A204.1 (cell line): ENCODE data around the gene FER.
"Not testable (repeated sequence)": the region's sequence is repeated elsewhere in the genome, so short reads cannot be mapped to it uniquely, and the experiment has no call there.

Experiments
- FAIRE-seq: peaks from 2 replicates; lab custom pipeline; 2012; peaks lifted over from hg19 to GRCh38; lab: Jason Lieb, UNC

Gene FER

DNA sequence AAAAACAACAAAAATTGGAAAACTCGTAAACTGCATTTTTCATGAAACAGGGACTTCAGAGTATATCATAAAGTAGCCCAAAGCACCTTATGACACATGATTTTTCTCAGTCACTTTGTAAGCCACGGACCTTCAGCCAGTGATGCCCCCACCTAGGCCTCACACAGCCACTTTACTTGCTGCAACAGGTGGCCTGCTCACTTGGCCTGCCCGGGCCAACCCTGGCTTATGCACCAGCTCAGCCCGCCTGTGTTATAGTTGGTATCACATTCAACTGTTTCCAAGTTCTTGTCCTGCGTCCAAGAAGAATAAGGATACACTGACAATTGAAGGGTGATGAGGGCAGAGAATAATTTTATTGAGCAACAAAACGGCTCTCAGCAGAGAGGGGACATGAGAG lies 219.2 kb downstream of the FER start:
- no peak for FAIRE-seq

DNA sequence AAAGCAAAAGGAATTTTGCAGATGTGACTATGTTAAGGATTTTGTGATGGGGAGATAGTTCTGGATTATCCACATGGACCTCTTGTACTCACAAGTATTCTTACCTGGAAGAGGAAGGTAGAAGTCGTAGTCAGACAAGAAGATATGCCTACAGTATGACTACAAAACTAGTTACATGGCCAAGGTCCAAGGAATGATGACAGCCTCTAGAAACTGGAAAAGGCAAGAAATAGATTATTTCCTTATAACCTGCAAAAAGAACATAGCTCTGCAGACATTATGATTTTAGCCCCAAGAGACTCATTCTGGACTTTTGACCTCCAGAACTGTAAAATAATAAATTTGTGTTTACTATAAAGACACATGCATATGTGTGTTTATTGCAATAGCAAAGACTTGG lies 226.9 kb downstream of the FER start:
- no peak for FAIRE-seq

DNA sequence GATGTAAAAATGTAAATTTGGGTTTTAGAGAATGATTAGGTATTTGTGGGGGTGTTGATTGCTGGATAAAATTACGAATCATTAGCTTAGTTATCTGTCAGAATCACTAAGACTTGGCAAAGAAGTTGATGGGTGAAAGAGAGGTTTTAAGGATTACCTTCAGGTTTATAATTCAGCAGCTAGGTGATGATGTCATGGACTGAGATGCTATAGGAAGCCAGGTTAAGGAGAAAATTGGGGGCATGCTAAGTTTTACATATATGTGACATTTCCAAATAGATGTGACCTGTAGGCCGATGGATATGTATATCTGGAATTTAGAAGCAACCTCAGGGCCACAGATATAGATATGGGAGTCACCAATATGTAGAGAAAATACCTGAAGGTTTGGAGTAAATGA lies 228.0 kb downstream of the FER start:
- no peak for FAIRE-seq

DNA sequence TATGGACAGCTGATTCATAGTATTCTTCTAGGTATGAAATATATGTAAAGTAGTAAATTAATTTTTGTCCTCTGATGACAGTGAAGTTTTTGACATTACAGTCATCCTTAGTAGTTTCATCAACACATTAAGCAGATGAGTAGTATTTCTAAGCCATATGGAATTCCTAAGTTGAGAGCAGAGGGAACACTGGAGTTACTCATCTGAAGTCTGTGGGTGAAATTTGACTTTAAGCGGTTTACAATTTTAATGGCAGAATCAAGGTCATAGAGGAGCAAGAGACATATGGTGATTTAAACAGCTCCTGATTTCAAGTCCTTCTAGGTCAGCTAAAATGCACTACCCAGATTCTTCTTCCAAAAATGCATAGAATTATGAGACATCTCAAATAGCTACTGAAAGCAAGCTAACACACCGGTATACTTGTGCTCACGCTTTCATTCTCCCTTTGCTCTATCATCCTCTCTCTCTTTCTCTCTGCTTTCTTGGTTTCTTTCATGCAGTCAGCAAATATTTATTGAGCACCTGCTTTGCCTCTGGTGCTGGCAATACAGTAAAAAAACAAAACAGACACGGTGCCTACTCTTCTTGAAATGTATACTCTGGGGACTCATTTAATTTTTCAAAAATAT lies 235.9 kb downstream of the FER start:
- no peak for FAIRE-seq

DNA sequence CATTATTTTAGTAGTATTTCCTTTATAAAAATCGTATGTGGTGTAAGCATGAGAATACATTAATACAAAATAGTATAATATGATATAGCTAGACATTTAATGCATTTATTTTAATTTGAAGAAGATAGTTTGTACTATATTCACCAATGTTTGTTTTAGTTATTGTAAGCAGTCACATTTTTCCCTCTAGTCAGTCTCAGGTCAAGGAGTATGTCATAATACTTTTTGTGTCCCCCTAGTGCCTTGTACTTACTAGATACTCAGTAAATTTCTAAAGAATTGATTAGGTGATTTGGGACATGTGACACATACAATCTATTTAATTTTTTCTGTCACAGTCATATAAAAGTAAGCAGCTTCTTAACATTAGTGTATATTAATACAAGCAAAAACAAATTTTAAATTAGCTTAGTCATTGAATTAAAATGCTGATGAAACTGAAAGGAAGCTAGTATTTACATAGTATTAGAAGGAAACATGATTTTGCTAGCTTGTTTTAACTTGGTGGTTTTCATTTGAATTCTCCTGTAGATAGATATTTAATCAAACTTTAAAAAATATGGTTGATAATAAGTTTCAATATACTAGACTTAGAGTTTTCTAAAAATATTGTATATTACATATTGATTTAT lies 242.2 kb downstream of the FER start:
- FAIRE-seq, result peak; percentile 52

DNA sequence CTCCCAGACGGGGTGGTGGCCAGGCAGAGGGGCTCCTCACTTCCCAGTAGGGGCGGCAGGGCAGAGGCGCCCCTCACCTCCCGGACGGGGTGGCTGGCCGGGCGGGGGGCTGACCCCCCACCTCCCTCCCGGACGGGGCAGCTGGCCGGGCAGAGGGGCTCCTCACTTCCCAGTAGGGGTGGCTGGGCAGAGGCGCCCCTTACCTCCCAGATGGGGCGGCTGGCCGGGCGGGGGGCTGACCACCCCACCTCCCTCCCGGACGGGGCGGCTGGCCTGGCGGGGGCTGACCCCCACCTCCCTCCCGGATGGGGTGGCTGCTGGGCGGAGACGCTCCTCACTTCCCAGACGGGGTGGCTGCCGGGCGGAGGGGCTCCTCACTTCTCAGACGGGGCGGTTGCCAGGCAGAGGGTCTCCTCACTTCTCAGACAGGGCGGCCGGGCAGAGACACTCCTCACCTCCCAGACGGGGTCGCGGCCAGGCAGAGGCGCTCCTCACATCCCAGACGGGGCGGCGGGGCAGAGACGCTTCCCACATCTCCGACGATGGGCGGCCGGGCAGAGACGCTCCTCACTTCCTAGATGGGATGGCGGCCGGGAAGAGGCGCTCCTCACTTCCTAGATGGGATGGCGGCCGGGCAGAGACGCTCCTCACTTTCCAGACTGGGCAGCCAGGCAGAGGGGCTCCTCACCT lies 244.8 kb downstream of the FER start:
- FAIRE-seq, result not testable (repeated sequence)

DNA sequence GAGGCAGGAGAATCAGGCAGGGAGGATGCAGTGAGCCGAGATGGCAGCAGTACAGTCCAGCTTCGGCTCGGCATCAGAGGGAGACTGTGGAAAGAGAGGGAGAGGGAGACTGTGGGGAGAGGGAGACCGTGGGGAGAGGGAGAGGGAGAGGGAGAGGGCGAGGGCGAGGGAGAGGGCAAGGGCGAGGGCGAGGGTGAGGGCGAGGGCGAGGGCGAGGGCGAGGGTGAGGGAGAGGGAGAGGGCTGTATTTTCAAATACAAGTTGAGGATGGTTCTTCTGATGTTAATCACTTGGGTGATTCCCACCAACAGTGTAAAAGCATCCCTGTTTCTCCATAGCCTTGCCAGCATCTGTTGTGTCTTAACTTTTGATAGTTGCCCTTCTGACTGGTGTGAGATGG lies 245.7 kb downstream of the FER start:
- not testable (repeated sequence) for FAIRE-seq

DNA sequence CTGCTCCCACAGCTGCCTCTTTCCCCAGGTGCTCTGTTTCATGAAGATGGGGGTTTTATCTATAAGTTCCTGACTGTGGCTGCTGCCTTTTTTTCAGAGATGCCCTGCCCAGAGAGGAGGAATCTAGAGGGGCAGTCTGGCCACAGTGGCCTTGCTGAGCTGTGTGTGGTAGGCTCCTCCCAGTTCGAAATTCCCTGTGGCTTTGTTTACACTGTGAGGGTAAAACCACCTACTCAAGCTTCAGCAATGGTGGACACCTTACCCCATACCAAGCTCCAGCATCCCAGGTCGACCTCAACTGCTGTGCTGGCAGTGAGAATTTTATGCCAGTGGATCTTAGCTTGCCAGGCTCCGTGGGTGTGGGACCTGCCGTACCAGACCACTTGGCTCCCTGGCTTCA lies 250.0 kb downstream of the FER start:
- no peak for FAIRE-seq

DNA sequence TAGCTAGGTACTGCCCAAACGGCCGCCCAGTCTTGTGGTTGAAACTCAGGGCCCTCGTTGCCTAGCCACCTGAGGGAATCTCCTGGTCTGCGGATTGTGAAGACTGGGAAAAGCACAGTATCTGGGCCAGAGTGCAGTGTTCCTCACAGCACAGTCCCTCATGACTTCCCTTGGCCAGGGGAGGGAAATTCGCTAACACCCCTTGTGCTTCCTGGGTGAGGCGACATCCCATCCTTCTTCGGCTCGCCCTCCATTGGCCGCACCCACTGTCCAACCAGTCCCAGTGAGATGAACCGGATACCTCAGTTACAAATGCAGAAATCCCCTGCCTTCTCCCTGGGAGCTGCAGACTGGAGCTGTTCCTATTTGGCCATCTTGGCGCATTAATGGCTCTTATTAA lies 250.5 kb downstream of the FER start:
- no peak for FAIRE-seq

DNA sequence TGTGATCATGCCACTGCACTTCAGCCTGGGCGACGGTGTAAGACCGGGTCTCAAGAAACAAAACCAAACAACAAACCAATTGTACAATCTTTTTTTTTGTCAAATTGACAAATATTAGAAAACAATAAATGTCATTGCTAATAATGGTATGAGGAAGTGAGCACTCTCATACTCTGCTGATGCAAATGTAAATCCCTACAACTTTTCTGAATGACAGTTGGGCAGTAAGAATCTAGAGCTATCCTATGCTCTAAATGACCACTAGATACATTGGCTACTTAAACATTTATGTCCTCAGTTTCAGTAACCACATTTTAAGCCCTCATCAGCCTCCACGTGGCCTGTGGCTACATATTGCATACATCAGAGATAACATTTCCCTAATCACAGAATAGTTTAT lies 256.2 kb downstream of the FER start:
- FAIRE-seq, result no peak

DNA sequence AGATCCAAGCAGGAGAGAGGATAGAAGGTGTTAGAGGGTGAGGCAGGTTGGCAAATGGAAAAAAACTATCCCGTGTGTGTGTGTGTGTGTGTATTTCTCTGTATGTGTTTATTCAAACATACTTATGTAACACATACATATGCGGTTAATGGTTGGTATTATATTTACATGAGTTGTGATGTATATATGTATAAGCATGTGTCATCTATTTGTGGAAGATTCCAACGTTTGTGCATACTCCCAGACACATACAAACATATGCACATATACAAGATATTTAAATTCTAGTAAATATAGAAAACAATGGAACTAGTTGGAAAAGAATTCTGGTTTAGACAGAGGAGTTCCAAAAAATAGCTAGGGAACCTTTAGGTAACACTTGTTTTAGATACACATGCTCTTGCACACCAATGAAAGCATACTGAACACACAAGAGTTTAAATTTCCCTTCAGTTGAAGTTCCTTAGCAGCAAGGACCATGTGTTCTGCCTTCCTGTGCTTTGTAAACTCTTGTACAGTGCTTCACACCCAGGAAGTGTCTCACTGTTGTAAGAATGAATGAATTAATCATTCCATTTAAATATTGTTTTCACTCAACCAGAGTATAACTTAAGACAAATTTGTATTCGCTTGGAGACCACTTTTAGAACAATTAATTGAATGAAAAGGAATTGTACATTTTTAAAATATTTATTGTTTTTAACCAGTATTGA lies 257.8 kb downstream of the FER start:
- FAIRE-seq, result no peak

DNA sequence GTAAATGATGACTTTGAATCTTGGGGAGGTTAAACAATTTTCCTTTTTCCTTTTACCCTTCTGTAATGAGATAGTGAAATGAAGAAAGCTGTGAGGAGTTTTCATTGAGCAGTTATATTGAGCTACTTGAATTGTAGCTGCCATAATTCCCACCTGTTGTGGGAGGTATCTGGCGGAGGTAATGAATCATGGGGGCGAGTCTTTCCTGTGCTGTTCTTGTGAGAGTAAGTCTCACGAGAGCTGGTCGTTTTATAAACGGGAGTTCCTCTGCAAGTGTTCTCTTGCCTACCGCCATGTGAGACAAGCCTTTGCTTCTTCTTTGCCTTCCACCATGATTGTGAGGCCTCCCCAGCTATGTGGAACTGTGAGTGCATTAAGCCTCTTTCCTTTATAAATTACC lies 258.4 kb downstream of the FER start:
- no peak for FAIRE-seq

DNA sequence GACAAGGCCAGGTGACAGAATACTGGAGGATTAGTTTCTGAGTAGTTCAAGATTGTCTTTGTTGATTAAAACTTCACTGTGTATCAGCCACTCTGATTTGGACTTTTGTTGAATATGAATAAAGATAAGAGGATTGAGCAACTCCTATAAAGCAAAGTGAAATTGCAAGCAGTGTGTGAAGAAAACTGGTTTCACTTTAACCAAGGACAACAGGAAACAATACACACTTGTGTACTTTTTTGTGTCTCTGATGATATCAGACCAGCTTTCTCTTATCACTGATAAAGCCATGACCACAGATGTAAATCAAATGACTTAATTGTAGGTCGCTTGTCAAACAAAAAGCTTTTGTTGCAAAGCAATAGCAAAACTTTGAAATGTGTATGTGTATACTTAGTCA lies 268.6 kb downstream of the FER start:
- FAIRE-seq, result no peak

DNA sequence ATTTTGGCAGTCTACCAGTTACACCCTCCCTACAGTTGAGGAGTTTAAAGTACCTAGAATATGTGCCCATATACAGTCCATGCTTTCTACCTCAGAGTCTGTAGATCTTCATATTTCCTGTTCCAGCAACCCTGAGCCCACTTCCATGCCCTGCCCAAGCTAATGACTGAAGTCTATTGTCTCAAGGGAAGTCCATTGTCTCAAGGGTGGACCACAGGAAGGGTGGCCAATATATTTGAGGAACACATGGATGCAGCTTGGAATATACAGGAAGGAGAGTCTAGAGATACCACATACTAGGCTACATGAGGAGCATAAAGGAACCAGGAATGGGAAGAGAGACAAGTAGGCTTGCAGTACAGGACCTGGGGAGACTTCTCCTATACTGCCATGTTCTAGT lies 274.4 kb downstream of the FER start:
- FAIRE-seq, result no peak

DNA sequence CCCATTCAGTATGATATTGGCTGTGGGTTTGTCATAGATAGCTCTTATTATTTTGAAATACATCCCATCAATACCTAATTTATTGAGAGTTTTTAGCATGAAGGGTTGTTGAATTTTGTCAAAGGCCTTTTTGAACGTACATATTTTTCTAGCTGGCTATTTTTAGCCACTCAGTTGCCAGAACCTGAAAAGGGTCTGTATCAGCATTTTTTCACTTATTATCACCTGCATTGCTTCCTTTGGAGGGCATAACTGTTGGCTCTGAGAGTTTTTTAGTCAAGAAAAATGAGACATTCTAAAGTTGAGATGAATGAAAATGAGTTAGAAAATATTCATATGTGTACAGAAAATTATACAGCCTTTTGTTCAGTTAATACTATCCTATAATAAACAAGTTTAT lies 278.0 kb downstream of the FER start:
- FAIRE-seq, result not testable (repeated sequence)

DNA sequence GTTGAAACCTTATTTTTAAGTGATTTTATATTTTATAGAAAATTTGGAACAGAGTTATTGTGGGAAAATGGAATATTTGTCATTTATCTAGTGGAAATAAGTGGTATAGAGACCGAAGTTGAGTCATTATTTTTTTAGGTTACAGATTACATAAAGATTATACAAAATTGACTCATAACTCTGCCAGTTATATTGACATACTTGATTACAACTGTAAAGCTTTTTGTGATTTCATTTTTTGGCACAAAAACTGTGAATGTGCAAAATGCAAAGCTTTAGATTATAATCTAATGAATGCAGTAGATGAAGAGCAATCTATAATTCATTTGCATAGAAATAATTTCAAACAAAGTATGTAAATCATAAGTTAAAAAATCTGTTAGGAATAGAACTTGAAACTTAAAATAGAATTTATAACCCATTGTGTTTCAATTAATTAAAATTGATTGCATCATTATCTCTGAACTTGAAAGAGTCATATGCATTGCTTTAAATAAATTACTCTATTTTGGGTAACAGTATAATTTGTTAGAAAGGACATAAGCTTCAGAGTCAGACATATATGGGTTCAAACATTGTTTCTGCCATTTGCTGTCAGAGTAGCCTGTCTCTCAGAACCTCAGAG lies 280.4 kb downstream of the FER start:
- FAIRE-seq, result no peak

DNA sequence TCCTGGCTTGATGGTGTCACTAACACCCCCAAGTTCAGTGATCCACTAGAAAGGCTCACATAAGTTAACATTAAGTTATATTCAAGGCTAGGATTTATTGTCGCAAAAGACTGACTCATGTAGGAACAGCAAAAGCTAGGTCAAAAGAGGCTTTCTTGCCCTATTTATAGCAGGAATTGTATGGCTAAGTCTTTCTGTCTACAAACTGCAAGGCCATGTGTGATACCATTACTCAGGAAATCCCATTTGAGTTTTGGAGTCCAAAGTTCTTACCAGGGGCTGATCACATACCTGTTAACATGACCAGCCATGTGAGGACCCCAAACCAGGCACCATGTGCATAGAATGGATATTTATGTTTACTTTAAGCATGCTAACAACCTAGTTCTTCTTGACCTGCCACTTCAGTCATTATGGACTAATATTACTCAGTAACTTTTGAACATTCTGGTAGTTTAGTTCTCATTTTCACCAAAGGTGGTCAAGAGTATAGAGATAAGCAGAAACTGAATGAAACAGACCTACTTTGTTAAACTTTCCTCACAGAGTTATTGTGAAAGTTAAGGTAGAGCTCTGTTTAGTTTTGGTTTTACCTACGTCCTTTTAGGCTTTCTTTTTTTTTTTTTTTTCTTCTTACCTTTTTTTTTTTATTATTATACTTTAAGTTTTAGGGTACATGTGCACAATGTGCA lies 281.1 kb downstream of the FER start:
- FAIRE-seq, result no peak

DNA sequence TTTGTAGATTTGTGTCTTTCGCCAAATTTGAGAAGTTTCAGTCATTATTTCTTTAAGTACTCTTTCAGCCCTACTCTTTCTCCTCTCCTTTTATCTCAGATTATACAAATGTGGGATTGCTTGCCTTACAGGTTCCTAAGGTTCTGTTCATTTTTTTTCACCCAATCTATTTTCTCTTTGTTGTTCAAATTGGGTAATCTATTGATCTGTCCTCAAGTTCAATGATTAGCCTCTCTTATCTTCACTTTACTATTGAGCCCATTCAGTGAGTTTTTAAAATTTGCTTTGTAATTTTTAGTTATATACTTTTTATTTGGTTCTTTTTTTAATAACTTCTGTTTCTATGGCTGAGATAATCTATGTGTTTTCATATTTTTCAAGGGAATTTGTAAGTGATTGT lies 282.1 kb downstream of the FER start:
- FAIRE-seq, result no peak

DNA sequence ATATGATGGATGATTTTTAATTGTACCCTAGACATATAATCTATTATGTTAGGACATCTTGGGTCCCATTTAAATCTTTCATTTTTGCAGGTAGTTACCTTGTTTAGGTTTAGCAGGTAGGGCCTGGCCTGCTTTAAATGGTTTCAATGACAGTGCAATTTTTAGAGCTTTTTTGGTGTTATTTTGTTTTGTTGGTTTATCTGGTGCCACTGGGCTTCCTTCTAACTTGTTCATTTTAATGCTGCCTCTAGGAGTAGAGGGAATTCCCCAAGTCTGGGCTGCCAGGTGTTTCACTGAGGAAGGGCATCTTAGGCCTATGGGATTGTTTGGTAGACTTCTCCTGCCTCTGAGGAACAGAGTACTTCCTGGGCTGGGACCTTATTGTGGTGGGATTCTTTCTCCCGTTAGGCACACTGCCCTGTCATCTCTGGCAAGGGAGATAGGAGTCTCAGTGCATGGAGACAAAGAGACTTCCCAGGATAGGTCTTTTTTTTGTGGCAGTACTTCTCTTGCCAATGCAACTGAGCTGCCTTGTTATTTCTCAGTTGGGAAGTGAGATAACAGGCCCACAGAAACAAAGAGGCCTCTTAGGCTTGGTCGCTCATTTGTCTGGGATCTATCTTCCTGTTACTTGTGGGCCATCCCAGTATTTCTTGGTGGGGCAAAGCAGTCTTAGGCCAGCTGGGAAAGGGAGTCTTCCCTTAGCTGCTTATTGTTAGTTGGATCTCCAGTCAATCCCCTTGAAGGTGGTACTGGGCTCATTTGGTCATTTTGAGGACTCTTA lies 282.9 kb downstream of the FER start:
- FAIRE-seq, result no peak

DNA sequence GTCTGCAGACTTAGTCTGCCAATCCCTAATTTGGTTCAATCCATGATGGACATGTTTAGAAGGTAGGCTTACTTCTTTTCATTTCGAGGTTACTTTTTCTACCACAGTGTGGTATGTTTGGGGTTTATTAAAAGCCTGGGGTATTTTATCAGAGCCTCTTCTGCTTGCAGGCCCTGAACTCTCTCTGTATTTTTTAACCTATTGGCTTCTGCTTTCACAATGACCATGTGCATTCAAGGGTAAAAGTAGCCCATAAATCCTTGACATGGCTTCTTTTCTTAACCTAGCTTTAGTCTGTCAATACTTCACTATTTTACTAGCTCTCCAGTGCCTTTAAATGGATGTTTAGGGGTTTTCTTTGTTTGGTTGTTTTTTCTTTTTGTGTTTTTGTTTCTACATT lies 286.6 kb downstream of the FER start:
- FAIRE-seq, result no peak

DNA sequence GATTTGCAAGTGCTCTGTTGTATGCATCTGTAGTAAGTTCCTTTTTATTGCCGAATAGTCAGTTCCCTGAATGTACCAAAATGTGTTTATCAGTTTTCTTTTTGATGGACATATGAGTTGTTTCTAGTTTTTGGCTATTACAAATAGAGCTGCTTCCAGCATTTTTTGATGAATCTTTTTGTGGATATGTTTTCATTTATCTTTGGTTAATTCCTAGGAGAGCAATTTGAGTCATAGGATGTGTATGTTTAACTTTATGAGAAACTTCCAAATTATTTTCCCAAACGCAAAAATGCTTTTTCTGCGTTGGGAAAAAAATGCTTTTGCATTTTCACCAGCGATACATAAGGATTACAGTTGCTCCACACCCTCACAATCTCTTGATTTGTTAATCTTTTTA lies 287.7 kb downstream of the FER start:
- FAIRE-seq, result no peak
